ENCODE data around the gene MEF2B.
"Not testable (repeated sequence)": the region's sequence is repeated elsewhere in the genome, so short reads cannot be mapped to it uniquely, and the experiment has no call there.

Gene MEF2B

DNA sequence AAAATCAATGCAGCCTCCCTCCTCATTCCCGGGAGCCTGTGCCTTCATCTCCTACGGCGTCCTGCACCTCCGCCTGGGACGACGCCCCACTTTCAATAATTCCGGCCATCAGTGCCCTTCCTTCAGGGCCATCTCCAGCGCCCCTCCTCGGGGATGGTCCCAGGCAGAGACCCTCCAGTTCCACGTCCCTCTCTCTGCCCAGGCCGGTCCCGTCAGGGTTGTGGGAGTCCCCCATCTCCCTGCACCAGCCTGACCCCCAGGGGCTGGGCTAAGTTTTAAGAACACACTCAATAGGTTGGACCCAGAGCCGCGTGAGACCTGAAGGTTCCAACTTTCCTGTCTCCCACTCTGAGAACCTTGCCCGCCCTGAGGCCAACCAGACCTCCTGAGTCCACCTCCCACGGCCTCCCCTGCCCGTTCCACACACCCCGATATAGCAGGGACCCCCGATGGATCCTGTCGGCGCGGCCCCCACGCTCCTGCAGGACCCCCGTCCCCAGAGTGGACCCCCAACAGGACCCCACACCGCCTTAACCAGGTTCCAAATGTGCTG is 32.4 kb downstream of the MEF2B start:
- Histone ChIP-seq H3K9ac (ENCODE audit: low read length) (peak overlapping the region; percentile 89), H3F3A (ENCODE audit: insufficient read depth, low read length) (no peaks in the 10 kb centered on the region), H3K27ac (ENCODE audit: low read depth, low read length, poor library complexity, severe bottlenecking) (peak overlapping the region; percentile 27), H3K4me3 (ENCODE audit: low read depth, low read length, poor library complexity, severe bottlenecking) (peak overlapping the region; percentile 78), H3K79me2 (ENCODE audit: insufficient read depth, low read length) (no peaks in the 10 kb centered on the region), H2AFZ (ENCODE audit: low read length) (no peak overlapping the region), H3K4me1 (ENCODE audit: insufficient read depth, low read length, severe bottlenecking) (peaks cover 22% of the 10 kb centered on the region), H3K27me3 (ENCODE audit: insufficient read depth, low read length) (no peaks in the 10 kb centered on the region), H3K36me3 (ENCODE audit: insufficient read depth, low read length) (peaks cover 17% of the 10 kb centered on the region), H3K9me2 (ENCODE audit: low read depth, low read length) (no peaks in the 10 kb centered on the region), H4K20me1 (ENCODE audit: insufficient read depth, low read length) (no peaks in the 10 kb centered on the region), H3K9me3 (ENCODE audit: low read length) (peaks cover 3% of the 10 kb centered on the region; the same call in 1 of the 2 replicates), H3K4me2 (ENCODE audit: low read length) (peak overlapping the region; percentile 79)
- TF ChIP-seq, protein P1, sequence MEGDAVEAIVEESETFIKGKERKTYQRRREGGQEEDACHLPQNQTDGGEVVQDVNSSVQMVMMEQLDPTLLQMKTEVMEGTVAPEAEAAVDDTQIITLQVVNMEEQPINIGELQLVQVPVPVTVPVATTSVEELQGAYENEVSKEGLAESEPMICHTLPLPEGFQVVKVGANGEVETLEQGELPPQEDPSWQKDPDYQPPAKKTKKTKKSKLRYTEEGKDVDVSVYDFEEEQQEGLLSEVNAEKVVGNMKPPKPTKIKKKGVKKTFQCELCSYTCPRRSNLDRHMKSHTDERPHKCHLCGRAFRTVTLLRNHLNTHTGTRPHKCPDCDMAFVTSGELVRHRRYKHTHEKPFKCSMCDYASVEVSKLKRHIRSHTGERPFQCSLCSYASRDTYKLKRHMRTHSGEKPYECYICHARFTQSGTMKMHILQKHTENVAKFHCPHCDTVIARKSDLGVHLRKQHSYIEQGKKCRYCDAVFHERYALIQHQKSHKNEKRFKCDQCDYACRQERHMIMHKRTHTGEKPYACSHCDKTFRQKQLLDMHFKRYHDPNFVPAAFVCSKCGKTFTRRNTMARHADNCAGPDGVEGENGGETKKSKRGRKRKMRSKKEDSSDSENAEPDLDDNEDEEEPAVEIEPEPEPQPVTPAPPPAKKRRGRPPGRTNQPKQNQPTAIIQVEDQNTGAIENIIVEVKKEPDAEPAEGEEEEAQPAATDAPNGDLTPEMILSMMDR (IDR thresholded peaks at IDR 0.05; ENCODE audit: low read length): no peak
- no peak for TF ChIP-seq EZH2 (IDR thresholded peaks at IDR 0.05; ENCODE audit: borderline replicate concordance, low read length)

DNA sequence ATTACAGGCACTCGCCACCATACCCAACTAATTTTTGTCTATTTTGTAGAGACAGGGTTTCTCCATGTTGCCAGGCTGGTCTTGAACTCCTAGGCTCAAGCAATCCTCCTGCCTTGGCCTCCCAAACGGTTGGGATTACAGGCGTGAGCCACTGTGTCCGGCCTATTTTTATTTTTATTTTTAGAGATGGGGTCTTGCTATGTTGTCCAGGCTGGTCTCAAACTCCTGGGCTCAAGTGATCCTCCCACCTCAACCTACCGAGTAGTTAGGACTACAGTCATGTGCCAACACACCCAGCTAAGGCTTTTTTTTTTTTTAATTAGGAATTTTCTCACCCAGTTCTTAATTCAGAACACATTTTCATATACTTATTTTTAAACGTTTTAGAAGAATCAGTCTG is 34.4 kb downstream of the MEF2B start:
- H3K9me2 ChIP-seq (ENCODE audit: low read depth, low read length); H3K27ac ChIP-seq (ENCODE audit: low read depth, low read length, poor library complexity, severe bottlenecking); H2AFZ ChIP-seq (ENCODE audit: low read length); H3F3A ChIP-seq (ENCODE audit: insufficient read depth, low read length); H3K27me3 ChIP-seq (ENCODE audit: insufficient read depth, low read length); H4K20me1 ChIP-seq (ENCODE audit: insufficient read depth, low read length); H3K9ac ChIP-seq (ENCODE audit: low read length); H3K4me2 ChIP-seq (ENCODE audit: low read length); H3K79me2 ChIP-seq (ENCODE audit: insufficient read depth, low read length); H3K4me3 ChIP-seq (ENCODE audit: low read depth, low read length, poor library complexity, severe bottlenecking): not testable (repeated sequence)
- peaks cover 11% of the 10 kb centered on the region for H3K9me3 ChIP-seq (ENCODE audit: low read length)
- peaks cover 22% of the 10 kb centered on the region for H3K4me1 ChIP-seq (ENCODE audit: insufficient read depth, low read length, severe bottlenecking)
- peaks cover 27% of the 10 kb centered on the region for H3K36me3 ChIP-seq (ENCODE audit: insufficient read depth, low read length)

GRCh38 chr19:19134687-19135158 is 35.3 kb downstream of the MEF2B start:
- peak overlapping the region; percentile 36 for H3K4me3 ChIP-seq (ENCODE audit: low read depth, low read length, poor library complexity, severe bottlenecking)
- H3K4me2 ChIP-seq (ENCODE audit: low read length): peak overlapping the region; percentile 45

More at GRCh38 chr19:19134687-19135158, 35.3 kb downstream of the MEF2B start:
- peaks cover 11% of the 10 kb centered on the region for H3K9me3 ChIP-seq (ENCODE audit: low read length)
- no peaks in the 10 kb centered on the region for H3K9me2 ChIP-seq (ENCODE audit: low read depth, low read length)
- peaks cover 22% of the 10 kb centered on the region for H3K4me1 ChIP-seq (ENCODE audit: insufficient read depth, low read length, severe bottlenecking)
- H3K27me3 ChIP-seq (ENCODE audit: insufficient read depth, low read length): no peaks in the 10 kb centered on the region
- no peaks in the 10 kb centered on the region for H3F3A ChIP-seq (ENCODE audit: insufficient read depth, low read length)
- peaks cover 34% of the 10 kb centered on the region for H3K36me3 ChIP-seq (ENCODE audit: insufficient read depth, low read length)
- H3K79me2 ChIP-seq (ENCODE audit: insufficient read depth, low read length): no peaks in the 10 kb centered on the region
- H4K20me1 ChIP-seq (ENCODE audit: insufficient read depth, low read length): no peaks in the 10 kb centered on the region
- no peak overlapping the region for H2AFZ ChIP-seq (ENCODE audit: low read length)
- TF ChIP-seq, protein P1 (IDR thresholded peaks at IDR 0.05; ENCODE audit: low read length): peak; percentile 13; the same call in 1 of the 2 replicates
- no peak for TF ChIP-seq EZH2 (IDR thresholded peaks at IDR 0.05; ENCODE audit: borderline replicate concordance, low read length)
- peak overlapping the region; percentile 41 for H3K27ac ChIP-seq (ENCODE audit: low read depth, low read length, poor library complexity, severe bottlenecking)
- H3K9ac ChIP-seq (ENCODE audit: low read length): peak overlapping the region; percentile 28; the same call in 1 of the 2 replicates

Measured in OCI-LY1 (cell line).